ENCODE measurements around the gene ZNF697. TPM values are rescaled to one million over a fixed set of nuclear protein-coding genes. Genes with fewer than 3 reads are reported as not detected.
A peak's percentile ranks its signal among the peaks of the same experiment; 100 is the strongest.

ZNF697 gene
- total RNA-seq, 1 experiment from 2014 or later, result 17.4 TPM

GRCh38 chr1:119632103-119632490 lies 16.0 kb downstream of the ZNF697 start:
- DNase-seq, result no peak
- no peak overlapping the region for H3T11ph ChIP-seq (ENCODE audit: low read length)
- H3K27me3 ChIP-seq (ENCODE audit: insufficient read depth, low read length), result no peaks in the 10 kb centered on the region
- WGBS (ENCODE audit: extremely low coverage, insufficient read length, low lambda C conversion rate), result no CpG with 5 or more reads among the region's 5 CpGs
- H3K4me3 Mint-ChIP-seq, result no peak overlapping the region
- no peak overlapping the region for H2BK20ac ChIP-seq (ENCODE audit: low read depth, low read length, poor library complexity, severe bottlenecking)
- H3K56ac ChIP-seq (ENCODE audit: insufficient read length, low read depth, low read length), result no peak overlapping the region
- peaks cover 2% of the 10 kb centered on the region for H4K20me1 ChIP-seq (ENCODE audit: control insufficient read depth, insufficient read depth, insufficient read length)
- no peak overlapping the region for H2BK120ac ChIP-seq (ENCODE audit: low read depth, low read length, poor library complexity, severe bottlenecking)
- no peak overlapping the region for H4K5ac ChIP-seq (ENCODE audit: insufficient read length, low read depth, low read length)
- H3K27ac ChIP-seq (ENCODE audit: insufficient read length, low read depth, low read length), result no peak overlapping the region
- H2BK5ac ChIP-seq (ENCODE audit: insufficient read length, low read length), result no peak overlapping the region
- H3K9ac ChIP-seq (ENCODE audit: extremely low read depth, insufficient read length, low read length), result no peak overlapping the region
- no peak overlapping the region for H2AFZ ChIP-seq (ENCODE audit: low read length)
- no peaks in the 10 kb centered on the region for H3K23me2 ChIP-seq (ENCODE audit: insufficient read length, low read depth, low read length, poor library complexity, severe bottlenecking)
- no peak overlapping the region for H3K14ac ChIP-seq (ENCODE audit: insufficient read depth, low read length)
- H3K27ac Mint-ChIP-seq, result peak overlapping the region in 1 of 3 experiments; percentile 69; a peak in 2 of 7 replicates
- TF ChIP-seq, protein P1, sequence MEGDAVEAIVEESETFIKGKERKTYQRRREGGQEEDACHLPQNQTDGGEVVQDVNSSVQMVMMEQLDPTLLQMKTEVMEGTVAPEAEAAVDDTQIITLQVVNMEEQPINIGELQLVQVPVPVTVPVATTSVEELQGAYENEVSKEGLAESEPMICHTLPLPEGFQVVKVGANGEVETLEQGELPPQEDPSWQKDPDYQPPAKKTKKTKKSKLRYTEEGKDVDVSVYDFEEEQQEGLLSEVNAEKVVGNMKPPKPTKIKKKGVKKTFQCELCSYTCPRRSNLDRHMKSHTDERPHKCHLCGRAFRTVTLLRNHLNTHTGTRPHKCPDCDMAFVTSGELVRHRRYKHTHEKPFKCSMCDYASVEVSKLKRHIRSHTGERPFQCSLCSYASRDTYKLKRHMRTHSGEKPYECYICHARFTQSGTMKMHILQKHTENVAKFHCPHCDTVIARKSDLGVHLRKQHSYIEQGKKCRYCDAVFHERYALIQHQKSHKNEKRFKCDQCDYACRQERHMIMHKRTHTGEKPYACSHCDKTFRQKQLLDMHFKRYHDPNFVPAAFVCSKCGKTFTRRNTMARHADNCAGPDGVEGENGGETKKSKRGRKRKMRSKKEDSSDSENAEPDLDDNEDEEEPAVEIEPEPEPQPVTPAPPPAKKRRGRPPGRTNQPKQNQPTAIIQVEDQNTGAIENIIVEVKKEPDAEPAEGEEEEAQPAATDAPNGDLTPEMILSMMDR (conservative IDR thresholded peaks at IDR 0.05), result no peak
- H3K23ac ChIP-seq (ENCODE audit: insufficient read length, low read depth, low read length), result no peak overlapping the region
- peaks cover 0 to 4% (median 0%) of the 10 kb centered on the region in 3 experiments; a peak in 2 of 7 replicates for H3K36me3 Mint-ChIP-seq (ENCODE audit: insufficient read depth in 1 of 3, low read depth in 3 of 3)
- H3K4me1 Mint-ChIP-seq, result peaks cover 16 to 19% of the 10 kb centered on the region in 2 experiments
- H3K79me1 ChIP-seq (ENCODE audit: insufficient read depth, low read depth, low read length, poor library complexity, severe bottlenecking), result no peaks in the 10 kb centered on the region
- no peak overlapping the region for H2AK5ac ChIP-seq (ENCODE audit: insufficient read length, low read length)
- no peak overlapping the region for H2BK15ac ChIP-seq (ENCODE audit: low read depth, low read length)
- no peak overlapping the region for H4K91ac ChIP-seq (ENCODE audit: insufficient read length, low read depth, low read length)
- H3K18ac ChIP-seq (ENCODE audit: insufficient read length, low read depth, low read length), result no peak overlapping the region
- H3K4me1 ChIP-seq (ENCODE audit: insufficient read depth, low read length), result peaks cover 5% of the 10 kb centered on the region; the same call in 1 of the 2 replicates
- H3K79me2 ChIP-seq (ENCODE audit: insufficient read depth, low read length), result peaks cover 4% of the 10 kb centered on the region; the same call in 1 of the 2 replicates
- H3K4me2 ChIP-seq (ENCODE audit: insufficient read depth, insufficient read length, low read length), result peak overlapping the region; percentile 5
- H3K9me3 ChIP-seq (ENCODE audit: control insufficient read depth, low read depth, low read length), result no peaks in the 10 kb centered on the region
- no peaks in the 10 kb centered on the region for H3K27me3 Mint-ChIP-seq (ENCODE audit: low read depth)
- no peak overlapping the region for H3K4ac ChIP-seq (ENCODE audit: low read depth, low read length)
- no peaks in the 10 kb centered on the region for H3K9me3 Mint-ChIP-seq
- H2BK12ac ChIP-seq (ENCODE audit: insufficient read length, low read depth, low read length), result no peak overlapping the region
- no peak overlapping the region for H4K8ac ChIP-seq (replicated peaks; ENCODE audit: insufficient read length, low read depth, low read length)

Data from H9 (cell line).